Peyer's patch (tissue), 4 donors: ENCODE data around the gene SIRPD. TPM values are rescaled to one million over a fixed set of nuclear protein-coding genes. Genes with fewer than 3 reads are reported as not detected.

Experiments used
- DNase-seq, 3 donors: peaks; one replicate each; pipeline ENCODE4 v3.0.0-alpha.2; 2017 to 2019
- H3K27ac ChIP-seq, 4 donors: fragments of 200-600 bp; sonication (generic); one replicate each; pipeline ENCODE4 v1.5.1; 2016 to 2019
- H3K27me3 ChIP-seq, 2 donors: fragments of 200-600 bp; sonication (generic); one replicate each; pipeline ENCODE4 v1.5.1; 2019
- H3K36me3 ChIP-seq, 3 donors: fragments of 200-600 bp; sonication (generic); one replicate each; pipeline ENCODE4 v1.5.1; 2016 to 2019
- H3K4me1 ChIP-seq, 4 donors: fragments of 200-600 bp; sonication (generic); one replicate each; pipeline ENCODE4 v1.5.1; 2016 to 2019
- H3K4me3 ChIP-seq, 4 donors: fragments of 200-600 bp; sonication (generic); 1 replicate in 3 of 4; 2 replicates in 1 of 4; pipeline ENCODE4 v1.5.1; 2016 to 2019; ENCODE audit warnings: mild to moderate bottlenecking in 1 of 4
- H3K9me3 ChIP-seq, 4 donors: fragments of 200-600 bp; sonication (generic); one replicate each; pipeline ENCODE4 v1.5.1; 2016 to 2019; ENCODE audit warnings: mild to moderate bottlenecking in 1 of 4
- POLR2A ChIP-seq, 2 donors: fragments of 450-650 bp; IDR thresholded peaks; one replicate each; pipeline ENCODE4 v1.5.1; 2017; ENCODE audit warnings: antibody characterized with exemption in 2 of 2, mild to moderate bottlenecking in 2 of 2, moderate library complexity in 2 of 2
- small RNA-seq, 2 donors: library from RNA; depleted of rRNA; stranded (forward); fragments of <200 nt; gene quantifications; one replicate each; pipeline ENCODE3, GENCODE V24; 2016
- total RNA-seq, 4 donors: library from RNA; depleted of rRNA; stranded (reverse); fragments of >200 nt; gene quantifications; one replicate each; pipeline ENCODE4 v1.1.0, GENCODE V29; 2016
- TF ChIP-seq, protein P1 (sequence below), 6 experiments: fragments of 450-650 bp in 4 of 6; fragments of 200-600 bp in 2 of 6; sonication (generic) in 1 of 6; IDR thresholded peaks; one replicate each; pipeline ENCODE4 v1.5.1; 2017 to 2019; ENCODE audit warnings: antibody characterized with exemption in 6 of 6, mild to moderate bottlenecking in 3 of 6, moderate library complexity in 1 of 6

SIRPD gene
- total RNA-seq, 4 donors from 2014 or later = not detected

DNA sequence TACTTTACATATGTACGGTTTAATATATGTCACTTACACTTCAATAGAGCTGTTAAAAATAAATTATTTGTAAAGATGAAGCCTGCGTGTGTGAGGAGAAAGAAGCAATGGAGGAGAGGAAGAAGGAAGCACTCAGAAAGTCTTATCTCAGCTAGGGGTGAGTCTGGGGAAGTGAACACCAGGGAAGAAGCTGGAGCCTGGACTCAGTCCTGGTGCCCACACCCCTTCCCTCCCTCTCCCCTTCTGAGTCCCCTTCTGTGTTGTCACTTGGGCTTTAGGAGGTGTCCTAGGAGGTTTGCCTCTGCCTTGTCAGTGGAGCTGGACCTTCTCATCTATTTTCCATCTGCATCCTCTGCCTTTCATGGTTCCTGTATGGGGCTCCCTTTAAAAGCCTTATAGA lies 68.2 kb downstream of the SIRPD start:
- Histone ChIP-seq H3K9me3 (no peaks in the 10 kb centered on the region), H3K4me3 (peak overlapping the region in 1 of 4 donors; percentile 14), H3K36me3 (no peaks in the 10 kb centered on the region), H3K27ac (no peak overlapping the region), H3K4me1 (no peaks in the 10 kb centered on the region), H3K27me3 (no peaks in the 10 kb centered on the region)
- no peak for DNase-seq
- TF ChIP-seq, protein P1, sequence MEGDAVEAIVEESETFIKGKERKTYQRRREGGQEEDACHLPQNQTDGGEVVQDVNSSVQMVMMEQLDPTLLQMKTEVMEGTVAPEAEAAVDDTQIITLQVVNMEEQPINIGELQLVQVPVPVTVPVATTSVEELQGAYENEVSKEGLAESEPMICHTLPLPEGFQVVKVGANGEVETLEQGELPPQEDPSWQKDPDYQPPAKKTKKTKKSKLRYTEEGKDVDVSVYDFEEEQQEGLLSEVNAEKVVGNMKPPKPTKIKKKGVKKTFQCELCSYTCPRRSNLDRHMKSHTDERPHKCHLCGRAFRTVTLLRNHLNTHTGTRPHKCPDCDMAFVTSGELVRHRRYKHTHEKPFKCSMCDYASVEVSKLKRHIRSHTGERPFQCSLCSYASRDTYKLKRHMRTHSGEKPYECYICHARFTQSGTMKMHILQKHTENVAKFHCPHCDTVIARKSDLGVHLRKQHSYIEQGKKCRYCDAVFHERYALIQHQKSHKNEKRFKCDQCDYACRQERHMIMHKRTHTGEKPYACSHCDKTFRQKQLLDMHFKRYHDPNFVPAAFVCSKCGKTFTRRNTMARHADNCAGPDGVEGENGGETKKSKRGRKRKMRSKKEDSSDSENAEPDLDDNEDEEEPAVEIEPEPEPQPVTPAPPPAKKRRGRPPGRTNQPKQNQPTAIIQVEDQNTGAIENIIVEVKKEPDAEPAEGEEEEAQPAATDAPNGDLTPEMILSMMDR (IDR thresholded peaks at IDR 0.05) = no peak
- TF ChIP-seq POLR2A (IDR thresholded peaks at IDR 0.05) = no peak

DNA sequence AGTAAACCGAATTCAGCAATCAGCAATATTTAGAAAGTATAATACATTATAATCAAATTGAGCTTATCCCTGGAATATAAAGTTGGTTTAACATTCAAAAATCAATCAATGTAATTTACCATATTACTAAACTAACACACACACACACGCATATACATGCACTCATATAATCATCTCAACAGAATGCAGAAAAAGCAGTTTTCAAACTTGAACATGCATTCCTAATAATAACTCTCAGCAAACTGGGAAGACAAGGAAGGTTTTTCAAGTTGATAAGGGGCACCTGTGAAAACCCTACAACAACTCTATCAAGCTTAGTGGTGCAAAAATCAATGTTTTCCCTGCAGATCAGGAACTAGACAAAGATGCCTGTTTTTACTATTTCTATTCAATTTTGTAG lies 70.9 kb downstream of the SIRPD start:
- H3K27ac ChIP-seq = no peak overlapping the region
- TF ChIP-seq, protein P1 (IDR thresholded peaks at IDR 0.05) = no peak
- no peak for TF ChIP-seq POLR2A (IDR thresholded peaks at IDR 0.05)
- no peak for DNase-seq
- H3K27me3 ChIP-seq = no peaks in the 10 kb centered on the region
- no peaks in the 10 kb centered on the region for H3K36me3 ChIP-seq
- no peak overlapping the region for H3K4me3 ChIP-seq
- no peaks in the 10 kb centered on the region for H3K4me1 ChIP-seq
- H3K9me3 ChIP-seq = no peaks in the 10 kb centered on the region

GRCh38 chr20:1484438-1485116 lies 72.9 kb downstream of the SIRPD start:
- H3K36me3 ChIP-seq = no peaks in the 10 kb centered on the region
- no peak overlapping the region for H3K27ac ChIP-seq
- no peak for TF ChIP-seq POLR2A (IDR thresholded peaks at IDR 0.05)
- TF ChIP-seq, protein P1 (IDR thresholded peaks at IDR 0.05) = no peak
- H3K4me1 ChIP-seq = no peaks in the 10 kb centered on the region
- no peaks in the 10 kb centered on the region for H3K9me3 ChIP-seq
- no peak overlapping the region for H3K4me3 ChIP-seq
- no peak for DNase-seq
- no peaks in the 10 kb centered on the region for H3K27me3 ChIP-seq

Small RNAs within 50 kb of the gene (small RNA-seq; reads per million reads assigned to genes)
- 0 reads per million in 2 donors for gene RNU6-917P

Other genes with a start within 250 kb of the SIRPD start
- 100 to 1,000 TPM in 3 of 4 donors, 10 to 100 TPM in 1; 29.7 to 361 (median 306) TPM for gene SDCBP2, start 228.6 kb downstream of the SIRPD start, total RNA-seq
- gene FKBP1A, start 164.7 kb downstream of the SIRPD start, total RNA-seq = 100 to 1,000 TPM in 2 of 4 donors, 10 to 100 TPM in 2; 76.9 to 165 (median 98.5) TPM
- 10 to 100 TPM; 49.9 to 82.5 (median 59.8) TPM for gene NSFL1C, start 90.9 kb downstream of the SIRPD start, total RNA-seq
- 1 to 10 TPM in 2 of 4 donors, not detected in 2; 6.7 to 6.8 TPM for gene SIRPB2, start 66.3 kb downstream of the SIRPD start, total RNA-seq
- gene SIRPB1, start 62.3 kb upstream of the SIRPD start, total RNA-seq = 1 to 10 TPM; 1.6 to 3.1 (median 2.3) TPM
- 1 to 10 TPM; 1.8 to 5.8 (median 3.6) TPM for gene SIRPG, start 100.1 kb upstream of the SIRPD start, total RNA-seq